Measurements from ENCODE around the gene HCRTR2.
"Not testable (repeated sequence)": the region's sequence is repeated elsewhere in the genome, so short reads cannot be mapped to it uniquely, and the experiment has no call there.

DNA sequence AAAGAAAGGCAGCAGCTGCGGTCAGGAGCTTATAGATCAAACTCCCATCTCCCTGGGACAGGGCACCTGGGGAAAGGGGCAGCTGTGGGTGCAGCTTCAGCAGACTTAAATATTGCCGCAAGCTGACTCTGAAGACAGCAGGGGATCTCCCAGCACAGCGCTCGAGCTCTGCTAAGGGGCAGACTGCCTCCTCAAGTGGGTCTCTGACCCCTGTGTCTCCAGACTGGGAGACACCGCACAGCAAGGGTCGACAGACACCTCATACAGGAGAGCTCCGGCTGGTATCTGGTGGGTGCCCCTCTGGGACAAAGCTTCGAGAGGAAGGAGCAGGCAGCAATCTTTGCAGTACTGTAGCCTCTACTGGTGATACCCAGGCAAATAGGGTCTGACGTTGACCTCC, 15.5 kb upstream of the HCRTR2 start:
- TF ChIP-seq, protein P1, sequence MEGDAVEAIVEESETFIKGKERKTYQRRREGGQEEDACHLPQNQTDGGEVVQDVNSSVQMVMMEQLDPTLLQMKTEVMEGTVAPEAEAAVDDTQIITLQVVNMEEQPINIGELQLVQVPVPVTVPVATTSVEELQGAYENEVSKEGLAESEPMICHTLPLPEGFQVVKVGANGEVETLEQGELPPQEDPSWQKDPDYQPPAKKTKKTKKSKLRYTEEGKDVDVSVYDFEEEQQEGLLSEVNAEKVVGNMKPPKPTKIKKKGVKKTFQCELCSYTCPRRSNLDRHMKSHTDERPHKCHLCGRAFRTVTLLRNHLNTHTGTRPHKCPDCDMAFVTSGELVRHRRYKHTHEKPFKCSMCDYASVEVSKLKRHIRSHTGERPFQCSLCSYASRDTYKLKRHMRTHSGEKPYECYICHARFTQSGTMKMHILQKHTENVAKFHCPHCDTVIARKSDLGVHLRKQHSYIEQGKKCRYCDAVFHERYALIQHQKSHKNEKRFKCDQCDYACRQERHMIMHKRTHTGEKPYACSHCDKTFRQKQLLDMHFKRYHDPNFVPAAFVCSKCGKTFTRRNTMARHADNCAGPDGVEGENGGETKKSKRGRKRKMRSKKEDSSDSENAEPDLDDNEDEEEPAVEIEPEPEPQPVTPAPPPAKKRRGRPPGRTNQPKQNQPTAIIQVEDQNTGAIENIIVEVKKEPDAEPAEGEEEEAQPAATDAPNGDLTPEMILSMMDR (IDR thresholded peaks at IDR 0.05), result not testable (repeated sequence)
- not testable (repeated sequence) for TF ChIP-seq EP300, POLR2AphosphoS5 (IDR thresholded peaks at IDR 0.05)
